Measurements from ENCODE around the gene GLIPR2. TPM values are rescaled to one million over a fixed set of nuclear protein-coding genes. Genes with fewer than 3 reads are reported as not detected.
"Not testable (repeated sequence)": the region's sequence is repeated elsewhere in the genome, so short reads cannot be mapped to it uniquely, and the experiment has no call there.

Gene GLIPR2
- total and polyA plus RNA-seq, 2 of the 4 experiments (the other 2 are of a cell fraction) = 35.8 to 43.3 TPM

DNA sequence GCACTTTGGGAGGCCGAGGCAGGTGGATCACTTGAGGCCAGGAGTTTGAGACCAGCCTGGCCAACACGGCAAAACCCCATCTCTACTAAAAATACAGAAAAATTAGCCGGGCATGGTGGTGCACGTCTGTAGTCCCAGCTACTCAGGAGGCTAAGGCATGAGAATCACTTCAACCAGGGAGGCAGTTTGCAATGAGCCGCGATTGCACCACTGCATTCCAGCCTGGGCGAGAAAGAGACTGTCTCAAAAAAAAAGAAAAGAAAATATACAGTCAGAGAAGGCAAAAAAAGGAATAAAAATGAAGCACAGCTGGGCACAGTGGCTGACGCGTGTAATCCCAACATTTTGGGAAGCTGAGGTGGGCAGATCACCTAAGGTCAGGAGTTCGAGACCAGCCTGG, 40.0 kb downstream of the GLIPR2 start:
- H3K56ac ChIP-seq (ENCODE audit: extremely low read depth, insufficient read depth, low read length); H2BK5ac ChIP-seq (ENCODE audit: low read depth, low read length, poor library complexity, severe bottlenecking); ATAC-seq (ENCODE audit: low read depth); H3K9me3 ChIP-seq (ENCODE audit: control insufficient read depth, insufficient read depth, low read length); BruUV-seq (replicated peaks); H3K4me3 ChIP-seq (ENCODE audit: insufficient read depth, low read depth, low read length); H4K91ac ChIP-seq (ENCODE audit: insufficient read depth, low read depth, low read length); CTCF ChIA-PET; H3K23ac ChIP-seq (ENCODE audit: low read depth, low read length); H3K4me1 ChIP-seq (ENCODE audit: control insufficient read depth, insufficient read depth, low read length); H3K14ac ChIP-seq (replicated peaks; ENCODE audit: low read depth, low read length); H3K27me3 ChIP-seq (ENCODE audit: control insufficient read depth, insufficient read depth, low read length); intact Hi-C loops (cut with micrococcal nuclease); H4K8ac ChIP-seq (ENCODE audit: low read depth in 2 of 2, low read length in 2 of 2); H3K36me3 ChIP-seq (ENCODE audit: control insufficient read depth, insufficient read depth, low read length); H3K9ac ChIP-seq (ENCODE audit: low read depth, low read length); H2AK9ac ChIP-seq (replicated peaks; ENCODE audit: low read depth, low read length, poor library complexity); H3K4ac ChIP-seq (ENCODE audit: low read depth, low read length); H2AK5ac ChIP-seq (ENCODE audit: low read depth, low read length); DNase-seq; H3K9me1 ChIP-seq (ENCODE audit: insufficient read depth, low read length); H2AFZ ChIP-seq (replicated peaks; ENCODE audit: low read length, poor library complexity); H3K18ac ChIP-seq (ENCODE audit: low read depth, low read length); H4K5ac ChIP-seq (ENCODE audit: low read depth, low read length); dilution Hi-C loops (cut with HindIII; ENCODE audit: low sequenced_read_pairs, unreplicated experiment); H3K79me1 ChIP-seq (ENCODE audit: low read depth in 1 of 2, low read length in 2 of 2); H2BK20ac ChIP-seq (ENCODE audit: low read depth, low read length); H3K4me2 ChIP-seq (ENCODE audit: low read depth, low read length); H4K20me1 ChIP-seq (ENCODE audit: insufficient read depth, low read length); H2BK15ac ChIP-seq (ENCODE audit: low read depth, low read length); H2BK120ac ChIP-seq (ENCODE audit: low read depth, low read length); H3K27ac ChIP-seq (ENCODE audit: insufficient read depth, low read length): not testable (repeated sequence)
- 100% methylated on average over 2 of the region's 10 CpGs; no CpG with 5 or more reads in 1 of the 2 experiments for WGBS, 2 experiments (ENCODE audit: extremely low coverage in 2 of 2, insufficient read length in 1 of 2)
- POLR2A ChIA-PET (ENCODE audit: unreplicated experiment) = interaction anchor here (0.7 kb wide), 1 partner anchor 17 kb away, joined by 4 read pairs; no protein-coding TSS in a partner anchor
- in situ Hi-C loops (cut with MboI; ENCODE audit: low sequenced_read_pairs) = loop anchor here (10.0 kb wide), 1 partner anchor 212 kb away; no protein-coding TSS in a partner anchor
